Activated CD4-positive, alpha-beta T cell treated with anti-CD3 and anti-CD28 coated beads, Interleukin-10, Interleukin-2, amounts not matched to agents 100 ng/mL and 50 ng/mL, durations not matched to agents 16 hours and 8 hours (primary cell): Measurements from ENCODE around the gene PGLYRP2.

ENCODE experiments used
- DNase-seq: peaks from one replicate; pipeline ENCODE4 v3.0.0-alpha.2; 2020

PGLYRP2 gene

DNA sequence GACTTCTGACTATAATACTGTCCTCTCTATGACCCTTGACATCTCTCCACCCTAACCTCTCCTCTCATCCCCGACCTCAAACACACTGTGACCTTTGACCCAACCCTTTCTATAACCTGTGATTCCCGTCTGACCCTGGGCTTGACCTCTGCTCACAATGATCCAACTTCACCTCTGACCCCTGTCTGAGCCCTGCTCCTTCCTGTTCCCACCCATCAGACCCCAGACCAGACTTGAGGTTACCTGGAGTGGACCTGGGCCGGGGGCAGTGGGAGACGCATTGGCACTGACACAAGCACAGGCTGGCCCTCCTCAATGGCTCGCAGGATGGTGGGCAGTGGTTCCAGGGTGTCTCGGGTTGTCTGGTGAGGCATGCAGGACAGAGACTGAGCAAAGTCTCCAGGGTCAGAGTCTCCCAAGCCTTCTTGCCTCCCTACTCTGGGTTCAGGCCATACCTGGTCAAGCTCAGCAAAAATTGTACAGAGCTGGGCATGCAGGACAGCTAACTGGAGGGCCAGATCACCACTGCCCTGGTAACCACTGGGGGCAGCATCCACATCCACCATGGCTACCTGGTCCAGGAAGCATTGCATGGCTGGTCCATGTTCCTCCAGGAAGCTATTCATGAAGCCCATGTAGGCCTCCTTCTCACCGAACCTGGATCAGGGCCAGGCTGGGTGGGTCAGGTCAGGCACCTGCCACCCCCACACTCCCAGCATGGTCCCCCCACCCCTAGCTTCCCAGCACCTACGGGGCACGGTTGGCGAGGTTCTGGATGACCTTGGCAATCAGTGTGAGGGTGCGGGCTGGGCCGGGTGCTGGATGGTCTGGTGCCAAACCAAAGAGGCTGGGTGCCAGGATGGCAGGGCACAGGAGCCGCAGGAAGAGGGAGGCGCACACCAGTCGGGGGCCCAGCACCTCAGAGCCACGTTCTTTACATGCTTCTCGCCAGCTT lies 25.1 kb downstream of the PGLYRP2 start:
- no peak for DNase-seq

DNA sequence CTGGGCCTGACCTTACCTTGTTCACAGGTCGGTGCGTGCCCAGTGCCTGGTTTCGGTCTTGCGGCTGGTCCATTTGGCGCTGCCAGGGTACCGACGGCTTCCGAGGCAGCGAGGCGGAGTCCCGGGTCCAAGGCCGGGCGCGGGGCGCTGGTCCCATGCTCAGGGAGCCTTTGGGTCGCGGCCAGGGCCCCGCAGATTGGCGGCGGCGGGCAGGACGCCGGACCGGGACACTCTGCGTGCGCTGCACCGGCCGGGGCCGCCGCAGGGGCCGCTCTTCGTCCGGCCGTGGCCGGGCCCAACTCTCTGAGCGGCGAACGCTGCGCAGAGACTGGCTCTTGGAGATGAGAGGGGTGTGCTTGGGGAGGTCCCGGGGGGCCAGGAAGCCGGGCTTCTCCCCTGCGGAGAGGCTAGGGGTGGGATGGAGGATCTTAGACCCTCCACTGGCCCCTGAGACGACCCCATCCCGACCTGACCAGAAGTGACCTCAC lies 26.2 kb downstream of the PGLYRP2 start:
- DNase-seq = no peak

DNA sequence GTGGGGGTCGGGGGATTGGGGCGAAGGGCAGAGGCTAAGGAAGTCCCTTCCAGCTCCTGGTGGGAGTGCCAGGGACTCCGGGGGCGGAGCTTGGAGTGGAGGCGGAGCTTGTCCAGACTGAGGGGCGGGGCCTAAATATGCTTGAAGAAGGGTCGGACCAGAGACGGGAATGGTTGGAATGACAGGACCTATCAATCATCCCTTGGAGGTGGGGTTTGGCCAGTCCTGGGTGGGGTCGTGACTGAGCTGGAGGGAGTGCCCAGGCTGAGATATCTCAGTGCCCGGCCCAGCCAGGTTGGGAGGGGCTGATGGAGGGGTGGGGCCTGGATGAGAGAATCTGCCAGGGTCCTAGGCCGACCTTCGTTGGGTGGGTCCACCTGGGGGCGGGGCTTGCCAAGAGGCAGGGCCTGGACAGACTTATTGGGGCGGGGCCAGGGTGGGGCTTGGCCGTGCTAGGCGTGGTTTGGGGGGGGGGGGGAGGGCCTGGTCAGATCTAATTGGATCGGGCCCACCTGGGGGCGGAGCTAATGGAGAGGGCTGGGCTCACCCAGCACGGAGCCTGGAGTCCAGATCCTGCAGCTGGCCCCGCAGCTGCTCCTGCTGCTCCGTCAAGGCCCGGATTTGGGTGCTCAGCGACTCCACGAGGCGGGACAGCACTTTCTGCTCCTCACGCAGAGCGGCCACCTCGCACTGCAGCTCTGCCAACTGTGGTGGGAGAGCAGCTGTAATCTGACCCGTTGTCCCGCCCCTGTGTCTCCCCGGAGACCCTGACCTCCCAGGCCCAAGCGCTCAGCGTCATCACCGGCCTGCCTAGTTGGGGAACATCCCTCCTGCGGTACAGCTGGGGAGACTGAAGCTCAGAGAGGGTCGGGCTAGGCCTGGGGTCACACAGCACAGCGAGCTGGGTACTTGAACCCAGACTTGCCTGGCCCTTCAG lies 26.9 kb downstream of the PGLYRP2 start:
- peak; percentile 21 for DNase-seq

DNA sequence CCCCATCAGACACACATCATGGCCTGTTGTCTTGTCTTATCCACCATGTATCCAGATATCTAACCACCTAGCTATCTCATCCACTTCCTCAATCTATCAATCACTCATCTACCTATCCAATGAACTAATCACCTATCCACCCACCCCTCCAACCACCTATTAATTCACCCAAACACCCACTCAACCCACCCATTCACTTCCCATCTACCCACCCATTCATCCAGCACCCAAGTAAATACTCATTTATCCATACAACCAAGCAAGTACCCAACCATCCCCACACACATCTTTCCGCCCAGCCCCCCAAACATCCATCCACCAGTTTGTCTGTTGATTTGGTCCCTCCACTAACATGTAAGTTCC lies 28.8 kb downstream of the PGLYRP2 start:
- DNase-seq = no peak

DNA sequence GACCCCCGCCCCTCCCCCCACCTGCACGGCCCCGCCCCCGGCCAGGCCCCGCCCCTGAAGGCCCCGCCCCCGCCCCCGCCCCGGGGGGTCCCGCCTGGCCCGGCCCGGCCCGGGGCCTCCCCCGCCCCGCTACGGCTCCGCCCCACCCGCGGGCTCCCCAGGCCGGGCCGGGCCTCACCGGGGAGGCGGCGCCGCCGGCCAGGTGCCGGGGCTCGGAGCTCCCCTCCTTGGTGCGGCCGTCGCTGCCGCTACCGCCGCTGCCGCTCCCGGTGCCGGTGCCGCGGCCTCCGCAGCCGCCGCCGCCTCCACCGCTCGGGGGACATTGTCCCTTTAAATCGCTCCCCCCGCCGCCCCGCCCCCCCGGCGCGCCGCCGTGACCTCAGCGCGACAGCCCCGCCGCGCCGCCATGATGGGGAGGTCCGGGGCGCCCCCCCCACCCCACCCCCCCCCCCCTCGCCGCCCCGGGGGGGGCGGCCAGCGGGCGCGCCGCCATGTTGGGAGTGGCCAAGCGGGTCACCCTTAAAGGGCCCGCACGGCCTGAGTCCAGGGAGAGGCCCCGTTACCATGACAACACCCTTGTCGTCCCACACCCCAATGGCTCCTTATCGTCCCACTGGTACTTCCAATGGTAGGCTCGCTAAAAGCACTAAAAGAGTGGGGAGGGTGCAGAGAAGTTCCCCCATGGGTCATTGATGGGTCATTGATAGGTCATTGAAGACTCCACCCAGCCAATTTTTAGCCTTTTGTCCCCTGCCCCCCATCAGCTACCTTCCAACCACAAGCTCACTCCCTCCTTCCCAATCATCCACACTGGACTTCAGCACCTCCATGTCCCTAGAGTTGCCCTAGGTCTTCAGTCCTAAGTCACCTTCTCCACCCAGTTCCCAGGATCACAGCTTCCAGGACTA lies 29.4 kb downstream of the PGLYRP2 start, which contains the start of gene WIZ:
WIZ (minus strand) TSS at position 337 of the 908 bp plus-strand sequence. CDS start 1,649 bp downstream, outside the sequence.
- DNase-seq = peak; percentile 84

DNA sequence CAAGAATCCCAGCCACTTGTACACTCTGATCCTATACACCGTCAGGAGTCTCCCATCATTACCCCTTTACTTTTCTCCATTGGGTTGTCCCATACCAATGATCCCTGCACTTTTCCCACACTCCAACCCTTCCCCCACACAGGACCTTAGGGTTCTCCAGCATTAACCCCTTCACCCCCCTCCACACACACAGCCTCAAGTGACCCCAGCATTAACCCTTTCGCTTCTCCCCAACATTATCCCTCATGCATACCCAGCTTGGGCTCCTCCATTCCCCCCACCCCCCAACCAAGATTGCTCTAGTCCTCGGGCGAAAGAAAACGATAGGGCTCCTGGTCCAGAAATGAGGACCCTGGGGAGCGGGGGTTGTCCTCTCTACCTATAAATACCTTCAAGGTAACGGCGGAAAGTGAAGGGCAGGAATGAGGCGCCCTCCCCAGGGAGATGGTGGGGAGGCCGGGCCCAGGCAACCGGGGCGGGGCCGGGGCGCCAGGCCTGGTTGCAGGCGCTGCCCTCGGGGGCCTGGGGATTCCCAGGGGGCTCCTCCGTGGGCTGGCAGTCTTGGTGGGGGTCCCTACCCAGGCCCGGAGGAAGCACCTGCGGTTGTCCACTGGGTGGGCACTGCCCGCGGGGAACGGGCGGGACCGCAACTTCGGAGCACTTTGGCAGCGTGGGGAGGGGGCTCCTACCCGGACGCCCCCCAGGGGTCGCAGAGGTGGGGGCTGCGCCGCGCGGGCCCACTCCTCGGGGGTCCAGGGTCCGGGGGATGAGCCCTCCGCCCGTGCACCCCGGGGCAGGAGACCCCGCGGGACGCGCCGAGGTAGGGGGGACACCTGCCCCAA lies 30.3 kb downstream of the PGLYRP2 start:
- DNase-seq = no peak

DNA sequence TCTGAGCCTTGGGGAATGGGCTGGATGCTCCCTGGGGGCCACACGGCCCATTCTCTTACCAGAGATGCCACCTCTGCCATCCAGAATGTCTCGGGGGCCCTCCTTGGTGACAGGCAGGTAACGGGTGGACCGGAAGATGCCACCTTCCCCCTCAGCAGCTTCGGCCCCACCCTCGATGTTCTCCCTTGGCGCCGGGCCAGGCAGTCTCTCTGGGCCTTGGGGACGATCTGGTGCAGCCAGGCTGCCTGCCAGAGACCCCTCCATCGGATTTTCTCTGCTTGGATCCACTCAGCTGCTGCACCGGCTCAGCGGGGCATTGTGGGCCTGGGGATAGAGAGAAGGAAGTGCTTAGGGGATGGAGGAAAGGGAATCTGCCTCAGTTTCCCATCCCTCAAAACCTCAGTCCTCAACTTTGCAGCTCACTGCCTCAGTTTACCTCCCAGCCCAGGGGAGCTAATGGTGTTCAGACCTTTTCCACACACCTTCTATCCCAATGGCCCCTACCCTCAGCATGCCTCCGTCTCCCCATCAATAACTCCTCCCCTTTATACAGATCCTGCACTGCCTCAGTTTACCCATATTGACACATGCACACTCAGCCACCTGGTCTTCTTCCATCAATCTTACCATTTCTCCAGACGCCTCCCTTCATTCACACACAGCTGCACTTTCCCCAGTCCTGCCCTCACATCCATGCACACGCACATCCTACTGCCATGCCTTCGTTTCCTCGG lies 31.1 kb downstream of the PGLYRP2 start:
- no peak for DNase-seq

DNA sequence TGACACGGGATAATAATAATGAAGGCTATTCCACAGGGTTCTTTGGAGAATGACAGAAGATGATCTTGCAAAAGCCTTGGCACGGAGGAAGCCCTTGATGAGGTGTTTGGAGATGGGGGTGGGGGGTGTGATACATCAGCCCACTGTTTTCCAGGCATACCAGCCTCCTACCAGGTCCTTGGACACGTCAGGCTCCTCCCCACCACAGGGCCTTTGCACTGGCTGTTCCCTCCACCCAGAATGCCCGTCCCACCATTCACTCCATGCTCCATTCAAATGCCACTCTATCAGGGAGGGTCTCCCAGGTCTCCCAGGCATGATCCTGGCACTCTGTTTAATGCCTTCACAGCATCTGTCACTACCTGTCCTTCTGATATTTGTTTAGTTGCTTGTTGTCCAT lies 32.2 kb downstream of the PGLYRP2 start:
- no peak for DNase-seq

DNA sequence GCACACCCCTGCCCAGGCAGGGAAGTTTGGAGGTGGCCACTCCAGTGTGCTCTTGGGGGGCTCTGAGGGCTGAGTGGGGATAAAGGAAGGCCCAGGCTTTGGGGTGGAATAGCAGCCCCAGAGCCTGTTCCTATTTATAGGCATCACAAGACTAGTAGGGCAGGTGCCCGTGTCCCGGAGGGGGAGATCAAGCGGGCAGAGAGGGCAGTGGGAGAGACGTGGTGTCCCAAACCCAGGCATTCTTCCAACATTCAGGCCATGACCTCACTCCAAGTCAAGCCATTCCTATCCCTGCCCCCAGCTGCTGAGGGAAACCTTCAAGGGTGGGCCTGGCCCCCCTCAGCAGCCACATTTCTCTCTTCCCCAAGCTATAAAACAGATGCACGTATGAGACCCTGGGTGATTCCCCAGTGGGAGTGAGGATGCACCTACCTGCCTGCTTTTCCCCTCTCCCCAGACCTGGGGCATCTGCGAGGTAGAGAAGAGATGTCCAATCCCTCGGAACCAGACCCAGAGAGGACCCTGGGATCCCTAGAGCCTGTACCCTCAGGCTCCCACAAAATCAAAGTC lies 33.4 kb downstream of the PGLYRP2 start:
- DNase-seq = no peak

DNA sequence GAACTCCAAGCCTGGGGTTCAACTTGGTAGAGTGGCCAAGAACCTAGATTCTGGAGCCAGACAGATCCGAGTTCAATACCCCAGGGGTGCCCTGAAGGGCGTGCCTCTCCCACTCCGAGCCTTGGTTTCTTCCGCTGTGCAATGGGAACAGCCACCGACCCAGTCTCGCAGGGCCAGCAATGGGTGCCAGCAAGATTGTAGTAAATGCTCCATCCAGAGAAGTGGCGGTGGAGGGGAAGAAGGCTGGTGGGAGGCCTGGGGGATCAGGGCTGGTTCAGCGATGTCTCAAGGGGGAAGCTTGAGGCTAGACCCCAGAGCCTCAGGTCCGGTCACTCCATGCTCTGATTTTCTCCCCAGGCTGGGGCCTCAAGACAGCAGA lies 34.1 kb downstream of the PGLYRP2 start:
- no peak for DNase-seq

DNA sequence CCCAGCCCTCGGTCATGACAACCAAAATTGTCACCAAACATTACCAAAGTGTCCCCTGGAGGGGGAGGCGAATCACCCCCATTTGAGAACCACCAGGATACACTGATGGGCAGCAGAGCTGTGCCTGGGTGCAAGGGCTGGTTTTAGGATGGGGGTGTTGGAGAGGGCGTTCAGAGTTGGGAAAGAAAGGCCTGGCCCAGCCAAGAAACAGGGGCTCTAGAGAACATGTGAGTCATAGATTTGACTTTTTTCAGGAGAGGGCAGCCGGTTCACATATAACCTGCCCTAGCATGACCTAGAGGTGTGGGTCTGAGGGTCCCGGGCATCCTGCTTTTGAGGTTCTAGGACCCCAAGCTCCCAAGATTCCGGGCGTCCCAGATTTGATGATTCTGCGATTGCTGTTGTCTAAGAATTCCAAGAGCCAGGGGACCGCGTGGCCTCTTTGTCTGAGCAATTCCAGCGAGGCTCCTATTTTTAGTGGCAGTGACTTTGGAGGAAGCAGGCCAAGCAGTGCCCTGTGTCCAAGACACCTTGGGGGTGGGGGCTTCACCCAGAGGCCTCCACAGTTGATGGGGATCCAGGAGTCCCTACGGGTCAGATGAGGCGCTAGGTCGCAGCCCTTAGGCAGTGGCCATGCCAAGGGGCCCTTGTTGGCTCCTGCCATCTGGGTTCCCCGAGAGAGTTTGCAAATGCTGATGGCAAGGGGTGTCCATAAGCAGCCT lies 34.6 kb downstream of the PGLYRP2 start:
- no peak for DNase-seq

DNA sequence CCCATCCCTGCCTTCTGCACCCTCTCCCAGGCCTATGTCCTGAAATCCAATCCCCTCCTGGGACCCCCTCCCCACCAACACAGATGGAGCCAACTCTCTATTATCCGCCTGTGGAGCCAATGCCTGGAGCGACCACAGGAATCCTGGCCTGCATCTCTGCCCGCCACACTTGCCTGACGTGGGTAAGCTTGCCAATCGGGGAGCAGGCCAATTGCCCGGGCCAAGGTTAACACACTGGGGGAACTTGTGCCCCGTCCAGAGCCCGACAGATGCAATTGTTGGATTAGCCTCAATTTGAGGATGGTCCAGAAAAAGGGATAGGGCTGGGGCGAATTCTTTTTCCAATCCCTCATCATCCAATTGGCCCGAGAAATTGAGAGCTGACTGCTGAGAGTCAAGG lies 35.5 kb downstream of the PGLYRP2 start:
- DNase-seq = no peak

DNA sequence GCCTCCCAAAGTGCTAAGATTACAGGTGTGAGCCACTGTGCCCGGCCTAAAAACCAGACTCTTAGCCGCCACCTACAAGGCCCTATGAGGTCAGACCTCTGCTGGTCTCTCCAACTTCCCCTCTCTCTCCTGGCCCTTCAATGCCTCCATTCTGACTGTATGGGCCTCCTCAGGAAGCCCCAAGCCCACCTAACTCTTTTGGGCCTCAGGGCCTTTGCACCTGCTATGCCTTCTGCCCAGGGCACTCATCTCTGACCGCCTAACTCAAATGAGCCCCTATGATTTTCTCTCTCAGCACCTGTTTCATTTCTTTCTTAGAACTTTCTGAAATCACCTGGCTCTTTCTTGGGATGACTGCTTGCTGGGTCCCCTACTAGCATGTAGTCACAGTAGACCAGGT lies 36.0 kb downstream of the PGLYRP2 start:
- DNase-seq = no peak

DNA sequence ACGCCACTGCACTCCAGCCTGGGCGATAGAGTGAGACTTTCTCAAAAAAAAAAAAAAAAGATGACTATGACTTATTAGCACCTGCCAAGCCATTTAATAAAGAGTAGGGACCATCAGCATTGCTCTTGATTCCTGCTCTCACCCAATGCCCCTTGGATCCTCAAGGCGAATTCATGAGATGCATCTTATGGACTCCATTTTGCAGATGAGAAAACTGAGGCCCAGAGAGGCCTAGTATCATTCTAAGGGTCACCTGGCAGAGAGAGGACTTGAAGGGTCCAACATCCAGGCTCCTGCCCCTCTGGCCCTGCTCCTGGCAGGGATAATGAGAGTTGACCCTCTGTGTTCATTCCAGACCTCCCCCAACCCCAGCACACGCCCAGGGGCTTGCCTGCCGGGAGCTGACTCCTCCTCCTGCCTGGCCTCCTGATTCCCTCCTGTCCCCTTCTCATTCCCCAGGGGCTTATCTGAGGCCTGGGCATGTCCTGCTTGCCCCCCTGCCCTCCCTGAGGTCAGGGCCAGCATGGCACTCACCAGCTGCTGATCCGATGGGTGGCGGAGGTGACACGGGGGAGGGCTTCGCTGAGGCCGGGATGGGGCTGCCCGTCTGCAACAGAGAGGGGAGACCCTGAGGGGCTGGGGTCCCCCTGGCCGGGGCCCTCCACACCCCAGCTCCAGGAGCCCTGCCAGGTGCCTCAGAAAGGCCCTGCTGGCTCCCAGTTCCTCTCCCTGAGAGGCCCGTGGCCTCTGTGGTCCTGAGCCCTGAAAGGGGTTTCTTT lies 37.0 kb downstream of the PGLYRP2 start:
- no peak for DNase-seq

DNA sequence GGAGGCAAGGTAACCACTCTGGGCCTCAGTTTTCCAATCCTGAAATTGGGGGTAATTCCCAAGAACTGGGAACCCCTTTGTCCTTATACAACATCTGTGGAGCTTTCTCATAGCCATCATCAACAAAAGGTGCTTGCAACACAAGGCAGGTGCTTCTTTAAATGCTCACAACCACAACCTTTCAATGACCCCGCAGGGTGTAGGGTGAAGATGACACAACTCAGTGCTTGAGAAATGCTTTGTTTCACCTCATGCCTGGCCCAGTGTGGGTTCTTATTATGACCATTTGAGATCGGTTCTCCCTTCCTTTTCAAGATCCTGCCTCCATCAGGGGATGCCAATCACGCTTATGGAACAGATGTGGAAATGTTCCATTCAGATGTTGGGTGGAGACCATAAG lies 38.0 kb downstream of the PGLYRP2 start:
- DNase-seq = no peak

DNA sequence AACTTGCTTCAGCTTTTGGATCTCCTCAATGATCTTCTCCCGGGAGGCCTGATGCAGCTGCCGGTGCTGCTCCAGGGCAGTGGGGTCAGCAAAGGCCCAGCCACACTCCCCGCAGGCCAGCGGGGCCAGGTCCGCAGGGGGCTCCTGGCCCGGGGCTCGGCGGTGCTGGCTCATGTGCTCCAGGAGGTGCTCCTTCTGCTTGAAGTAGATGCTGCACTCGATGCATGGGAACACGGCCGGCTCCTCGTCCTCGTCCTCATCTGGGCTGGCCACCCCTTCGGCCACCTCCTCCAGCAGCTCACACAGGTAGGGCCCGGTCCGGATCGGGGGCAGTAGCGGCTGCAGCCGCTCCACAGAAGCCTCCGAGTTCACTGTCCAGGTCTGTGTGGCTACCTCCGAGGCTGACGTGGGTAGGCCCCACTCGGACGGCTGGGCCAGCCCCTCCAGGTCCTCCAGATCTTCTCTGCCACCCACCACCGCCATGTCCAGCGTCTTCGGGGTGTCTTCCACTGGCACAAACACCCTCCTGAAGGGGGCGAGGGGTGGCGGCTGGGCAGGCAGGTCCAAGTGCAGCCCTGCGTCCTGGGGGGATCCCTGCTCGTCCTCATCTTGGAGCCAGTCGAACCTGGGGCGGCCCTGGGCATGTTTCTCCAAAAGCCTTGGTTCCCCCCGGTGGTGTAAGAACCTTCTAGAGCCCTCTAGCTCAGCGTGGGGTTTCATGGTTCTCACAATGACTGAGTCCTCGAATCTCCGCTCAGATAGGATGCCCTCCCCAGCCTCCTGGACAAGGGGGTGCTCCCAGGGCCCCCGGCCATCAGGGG lies 39.3 kb downstream of the PGLYRP2 start:
- no peak for DNase-seq

DNA sequence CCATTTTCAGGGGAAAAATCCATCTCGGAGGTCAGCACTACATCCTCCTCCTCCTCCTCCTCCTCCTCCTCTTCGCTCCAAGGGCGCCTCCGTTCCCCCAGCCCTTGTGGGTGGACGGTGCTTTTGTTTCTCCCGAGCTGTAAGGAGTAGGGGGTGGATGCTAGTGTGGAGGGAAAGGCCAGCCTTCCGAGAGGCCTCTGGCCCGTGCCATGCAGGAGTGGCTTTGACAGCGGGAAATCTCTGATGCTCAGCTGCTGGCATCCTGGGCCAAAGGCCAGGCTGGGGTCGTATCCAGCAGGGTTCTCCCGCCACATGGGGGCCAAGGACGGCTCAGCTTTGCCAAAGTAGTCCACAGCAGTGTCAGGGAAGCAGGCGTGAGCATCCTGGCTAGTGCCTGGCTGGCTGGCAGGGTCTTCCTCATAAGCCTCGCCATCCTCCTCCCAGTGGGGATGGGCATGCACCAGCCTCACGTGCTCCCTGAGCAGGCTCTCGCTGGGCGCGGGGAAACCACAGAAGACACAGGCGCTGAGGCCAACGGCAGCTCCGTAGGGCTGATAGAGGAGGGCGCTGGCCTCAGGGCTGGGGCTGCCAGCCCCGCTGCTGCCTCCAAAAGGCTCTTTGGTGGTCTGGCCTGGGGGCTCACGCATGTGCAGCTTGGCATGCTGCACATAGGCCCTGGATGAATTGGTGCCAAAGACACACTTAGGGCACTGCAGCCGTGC lies 40.1 kb downstream of the PGLYRP2 start:
- no peak for DNase-seq
